CD4-positive, alpha-beta memory T cell (primary cell): ENCODE results near the gene BLVRA. TPM values are rescaled to one million over a fixed set of nuclear protein-coding genes. Genes with fewer than 3 reads are reported as not detected.
A peak's percentile ranks its signal among the peaks of the same experiment; 100 is the strongest.

Experiments used
- CTCF ChIA-PET: fragments of 350-600 bp; sonication (Branson Sonifier 250); formaldehyde crosslinking; loops from one replicate; lab custom pipeline; 2021; ENCODE audit warnings: inconsistent platforms; ENCODE audit not compliant: partially characterized antibody; lab: Charles Lee
- POLR2A ChIA-PET: fragments of 350-600 bp; sonication (Branson Sonifier 250); formaldehyde crosslinking; loops from one replicate; lab custom pipeline; 2021; ENCODE audit not compliant: partially characterized antibody; lab: Charles Lee
- DNase-seq, 5 donors: peaks; one replicate each; pipeline versions ENCODE4 v3.0.0 to v3.0.0-alpha.2; 2020 to 2022; ENCODE audit warnings: mixed read lengths in 1 of 5
- H3K27ac ChIP-seq: one replicate; pipeline ENCODE4 v1.7.0; 2013; ENCODE audit warnings: low read depth, low read length
- H3K27me3 ChIP-seq: 2 replicates; pipeline ENCODE4 v1.7.0; 2013; ENCODE audit warnings: mild to moderate bottlenecking, low read length, moderate library complexity; ENCODE audit not compliant: insufficient read depth
- H3K36me3 ChIP-seq: 2 replicates; pipeline ENCODE4 v1.7.0; 2013; ENCODE audit warnings: mild to moderate bottlenecking, low read length, moderate library complexity; ENCODE audit not compliant: insufficient read depth
- H3K4me1 ChIP-seq: 2 replicates; pipeline ENCODE4 v1.7.0; 2013; ENCODE audit warnings: mild to moderate bottlenecking, low read length, moderate library complexity; ENCODE audit not compliant: insufficient read depth
- H3K4me3 ChIP-seq, 2 donors: one replicate each; pipeline ENCODE4 v1.7.0; 2013; ENCODE audit warnings: low read length in 2 of 2, mild to moderate bottlenecking in 1 of 2
- H3K9me3 ChIP-seq, 2 donors: one replicate each; pipeline ENCODE4 v1.7.0; 2013; ENCODE audit warnings: low read length in 2 of 2, control low read depth in 1 of 2; ENCODE audit not compliant: control insufficient read depth in 1 of 2
- H3K27ac Mint-ChIP-seq, 7 donors: one replicate each; pipeline ENCODE4 v1.8.0; 2020 to 2021; ENCODE audit warnings: mixed read lengths in 7 of 7, mild to moderate bottlenecking in 6 of 7, inconsistent platforms in 3 of 7, moderate library complexity in 3 of 7
- H3K27me3 Mint-ChIP-seq, 2 donors: one replicate each; pipeline ENCODE4 v1.8.0; 2020 to 2021; ENCODE audit warnings: mixed read lengths in 2 of 2
- H3K36me3 Mint-ChIP-seq, 2 donors: one replicate each; pipeline ENCODE4 v1.8.0; 2020 to 2021; ENCODE audit warnings: mixed read lengths in 2 of 2, inconsistent platforms in 1 of 2, mild to moderate bottlenecking in 1 of 2
- H3K4me1 Mint-ChIP-seq, 4 donors: one replicate each; pipeline ENCODE4 v1.8.0; 2020 to 2021; ENCODE audit warnings: mixed read lengths in 4 of 4, mild to moderate bottlenecking in 1 of 4
- H3K4me3 Mint-ChIP-seq, 8 donors: one replicate each; pipeline ENCODE4 v1.8.0; 2020 to 2021; ENCODE audit warnings: mixed read lengths in 8 of 8, mild to moderate bottlenecking in 7 of 8, moderate library complexity in 6 of 8, inconsistent platforms in 3 of 8
- H3K9me3 Mint-ChIP-seq, 8 donors: one replicate each; pipeline ENCODE4 v1.8.0; 2020 to 2021; ENCODE audit warnings: mixed read lengths in 8 of 8, mild to moderate bottlenecking in 5 of 8, inconsistent platforms in 3 of 8, moderate library complexity in 1 of 8
- intact Hi-C: fragments of 100-400 bp; cut with micrococcal nuclease; formaldehyde crosslinking; loops from one replicate; pipeline ENCODE4 v1.15.1; 2023
- polyA plus RNA-seq, 2 donors: library from polyadenylated mRNA; unstranded; fragments of 300-500 nt; fragmentation: Illumina TruSeq; gene quantifications; one replicate each; pipeline ENCODE4 v1.2.3, GENCODE V29; 2021
- total RNA-seq, 2 experiments: library from RNA; stranded (reverse); gene quantifications; one replicate each; pipeline ENCODE4 v1.2.3, GENCODE V29; 2021

Gene BLVRA
- total and polyA plus RNA-seq, 4 experiments from 2014 or later, result 18.1 to 105 (median 45.7) TPM

GRCh38 chr7:43725251-43725650, 33.2 kb upstream of the BLVRA start:
- ChIA-PET POLR2A (interaction anchor here (1.0 kb wide), 1 partner anchor 143 kb away, joined by 4 read pairs; the partner anchor contains the start of gene STK17A), CTCF (interaction anchor here (0.6 to 10.2 kb wide), 4 partner anchors 36 to 144 kb away, joined by 3 to 140 read pairs (median 4); partner anchors contain the start of gene STK17A)
- H3K4me1 ChIP-seq, result peaks cover 32% of the 10 kb centered on the region
- no peaks in the 10 kb centered on the region for H3K9me3 Mint-ChIP-seq
- DNase-seq, result no peak
- H3K36me3 ChIP-seq, result no peaks in the 10 kb centered on the region
- H3K36me3 Mint-ChIP-seq, result peaks cover 0 to 15% of the 10 kb centered on the region in 2 donors
- no peak overlapping the region for H3K4me3 Mint-ChIP-seq
- no peaks in the 10 kb centered on the region for H3K9me3 ChIP-seq
- H3K4me3 ChIP-seq, result no peak overlapping the region
- no peak overlapping the region for H3K27ac ChIP-seq
- intact Hi-C loops, result loop anchor here (5.0 kb wide), 2 partner anchors 52 to 793 kb away; partner anchors contain the start of genes MRPL32 and PSMA2
- H3K27me3 ChIP-seq, result no peaks in the 10 kb centered on the region
- H3K27ac Mint-ChIP-seq, result no peak overlapping the region
- H3K4me1 Mint-ChIP-seq, result peaks cover 36 to 60% (median 43%) of the 10 kb centered on the region in 4 donors
- H3K27me3 Mint-ChIP-seq, result no peaks in the 10 kb centered on the region

- peak overlapping the region in 2 of 7 donors; percentile 45 to 47 for H3K27ac Mint-ChIP-seq
- no peak overlapping the region for H3K27ac ChIP-seq
- H3K4me3 Mint-ChIP-seq, result peak overlapping the region in 4 of 8 donors; percentile 17 to 79 (median 56)
- H3K4me1 ChIP-seq, result peaks cover 34% of the 10 kb centered on the region
- peaks cover 34 to 49% (median 41%) of the 10 kb centered on the region in 4 donors for H3K4me1 Mint-ChIP-seq
- H3K36me3 Mint-ChIP-seq, result peaks cover 0 to 12% of the 10 kb centered on the region in 2 donors
- ChIA-PET CTCF (interaction anchor here (10.2 kb wide), 1 partner anchor 145 kb away, joined by 140 read pairs; the partner anchor contains the start of gene STK17A), POLR2A (no interaction called here)
- no peaks in the 10 kb centered on the region for H3K36me3 ChIP-seq
- intact Hi-C loops, result loop anchor here (5.0 kb wide), 2 partner anchors 51 to 794 kb away; partner anchors contain the start of genes MRPL32 and PSMA2
- no peaks in the 10 kb centered on the region for H3K27me3 Mint-ChIP-seq
- H3K27me3 ChIP-seq, result no peaks in the 10 kb centered on the region
- no peak overlapping the region for H3K4me3 ChIP-seq
- H3K9me3 Mint-ChIP-seq, result no peaks in the 10 kb centered on the region
- no peak for DNase-seq
- no peaks in the 10 kb centered on the region for H3K9me3 ChIP-seq
These were observed 32.0 kb upstream of the BLVRA start for GRCh38 chr7:43726466-43726865.

- Histone ChIP-seq H3K36me3 (no peaks in the 10 kb centered on the region), H3K27ac (no peak overlapping the region), H3K27me3 (no peaks in the 10 kb centered on the region), H3K4me3 (no peak overlapping the region), H3K4me1 (peaks cover 34% of the 10 kb centered on the region), H3K9me3 (no peaks in the 10 kb centered on the region)
- intact Hi-C loops, result loop anchor here (5.0 kb wide), 2 partner anchors 50 to 795 kb away; partner anchors contain the start of genes MRPL32 and PSMA2
- POLR2A ChIA-PET, result no interaction called here
- peak overlapping the region in 3 of 7 donors; percentile 17 to 47 (median 43) for H3K27ac Mint-ChIP-seq
- H3K36me3 Mint-ChIP-seq, result peaks cover 0 to 12% of the 10 kb centered on the region in 2 donors
- DNase-seq, result no peak
- no peaks in the 10 kb centered on the region for H3K9me3 Mint-ChIP-seq
- H3K4me1 Mint-ChIP-seq, result peaks cover 34 to 48% (median 41%) of the 10 kb centered on the region in 4 donors
- H3K27me3 Mint-ChIP-seq, result no peaks in the 10 kb centered on the region
- CTCF ChIA-PET, result interaction anchor here (1.0 kb wide), 1 partner anchor 12 kb away, joined by 3 read pairs; no protein-coding TSS in a partner anchor
- H3K4me3 Mint-ChIP-seq, result peak overlapping the region in 7 of 8 donors; percentile 45 to 79 (median 73)
These were observed 31.5 kb upstream of the BLVRA start for GRCh38 chr7:43727003-43727402.

- ChIA-PET POLR2A (no interaction called here), CTCF (interaction anchor here (1.0 to 3.4 kb wide), 3 partner anchors 13 to 145 kb away, joined by 3 to 32 read pairs (median 11); partner anchors contain the start of gene STK17A)
- DNase-seq, result no peak
- H3K4me1 Mint-ChIP-seq, result peaks cover 34 to 48% (median 41%) of the 10 kb centered on the region in 4 donors
- peaks cover 0 to 12% of the 10 kb centered on the region in 2 donors for H3K36me3 Mint-ChIP-seq
- H3K9me3 ChIP-seq, result no peaks in the 10 kb centered on the region
- no peak overlapping the region for H3K27ac ChIP-seq
- intact Hi-C loops, result loop anchor here (5.0 kb wide), 2 partner anchors 50 to 795 kb away; partner anchors contain the start of genes MRPL32 and PSMA2
- H3K4me3 ChIP-seq, result no peak overlapping the region
- no peaks in the 10 kb centered on the region for H3K27me3 Mint-ChIP-seq
- H3K4me3 Mint-ChIP-seq, result peak overlapping the region; percentile 45 to 79 (median 72)
- H3K4me1 ChIP-seq, result peaks cover 34% of the 10 kb centered on the region
- no peaks in the 10 kb centered on the region for H3K36me3 ChIP-seq
- H3K27me3 ChIP-seq, result no peaks in the 10 kb centered on the region
- H3K27ac Mint-ChIP-seq, result peak overlapping the region in 2 of 7 donors; percentile 17 to 18
- H3K9me3 Mint-ChIP-seq, result no peaks in the 10 kb centered on the region
These were observed 31.0 kb upstream of the BLVRA start for GRCh38 chr7:43727494-43727893.

GRCh38 chr7:43729214-43729923, 29.1 kb upstream of the BLVRA start, which contains the start of gene COA1:
Gene COA1, minus strand, starts transcription at chr7:43729523. Its CDS starts 80,909 bp downstream, at chr7:43648614.
- peaks cover 27 to 43% (median 35%) of the 10 kb centered on the region in 4 donors for H3K4me1 Mint-ChIP-seq
- H3K4me3 Mint-ChIP-seq, result peak within 1 kb of the TSS; percentile 93 to 95 (median 94)
- POLR2A ChIA-PET, result interaction anchor here (0.6 to 2.5 kb wide), 11 partner anchors 8 to 798 kb away, joined by 3 to 22 read pairs (median 4); partner anchors contain the start of genes BLVRA, MRPL32, PSMA2 and STK17A

GRCh38 chr7:43729924-43730248, 28.6 kb upstream of the BLVRA start:
- Histone ChIP-seq H3K27me3 (no peaks in the 10 kb centered on the region), H3K4me3 (peak overlapping the region; percentile 97 to 99), H3K4me1 (peaks cover 34% of the 10 kb centered on the region), H3K36me3 (no peaks in the 10 kb centered on the region), H3K9me3 (no peaks in the 10 kb centered on the region), H3K27ac (peak overlapping the region; percentile 67)
- ChIA-PET CTCF (interaction anchor here (1.1 to 3.4 kb wide), 11 partner anchors 9 to 148 kb away, joined by 3 to 32 read pairs (median 4); partner anchors contain the start of genes BLVRA and STK17A), POLR2A (interaction anchor here (0.6 to 2.5 kb wide), 10 partner anchors 9 to 798 kb away, joined by 3 to 22 read pairs (median 5); partner anchors contain the start of genes BLVRA, MRPL32, PSMA2 and STK17A)
- intact Hi-C loops, result loop anchor here (1.0 to 5.0 kb wide), 6 partner anchors 28 to 798 kb away; partner anchors contain the start of genes BLVRA, MRPL32, PSMA2 and STK17A
- H3K4me1 Mint-ChIP-seq, result peaks cover 28 to 45% (median 33%) of the 10 kb centered on the region in 4 donors
- peaks cover 0 to 1% of the 10 kb centered on the region in 2 donors for H3K27me3 Mint-ChIP-seq
- peak overlapping the region; percentile 84 to 95 (median 91) for H3K27ac Mint-ChIP-seq
- peak overlapping the region; percentile 93 to 95 (median 94) for H3K4me3 Mint-ChIP-seq
- H3K36me3 Mint-ChIP-seq, result peaks cover 0 to 12% of the 10 kb centered on the region in 2 donors
- H3K9me3 Mint-ChIP-seq, result no peaks in the 10 kb centered on the region
- no peak for DNase-seq

More at GRCh38 chr7:43729214-43729923, 29.1 kb upstream of the BLVRA start, which contains the start of gene COA1:
- Histone ChIP-seq H3K9me3 (no peaks in the 10 kb centered on the region), H3K36me3 (no peaks in the 10 kb centered on the region), H3K27ac (peak within 1 kb of the TSS; percentile 67), H3K4me3 (peak within 1 kb of the TSS; percentile 97 to 99), H3K4me1 (peaks cover 34% of the 10 kb centered on the region), H3K27me3 (no peaks in the 10 kb centered on the region)
- Mint-ChIP-seq H3K9me3 (no peaks in the 10 kb centered on the region), H3K27ac (peak within 1 kb of the TSS; percentile 84 to 95 (median 91)), H3K27me3 (no peaks in the 10 kb centered on the region), H3K36me3 (peaks cover 0 to 12% of the 10 kb centered on the region in 2 donors)
- peak; percentile 82 to 84 (median 83) for DNase-seq
- intact Hi-C loops, result loop anchor here (1.0 to 5.0 kb wide), 6 partner anchors 29 to 797 kb away; partner anchors contain the start of genes BLVRA, MRPL32, PSMA2 and STK17A
- CTCF ChIA-PET, result interaction anchor here (1.1 to 3.4 kb wide), 11 partner anchors 9 to 147 kb away, joined by 3 to 32 read pairs (median 4); partner anchors contain the start of genes BLVRA and STK17A
